CD4-positive, alpha-beta T cell (primary cell): ENCODE results near the gene CDK5RAP2. TPM values are rescaled to one million over a fixed set of nuclear protein-coding genes. Genes with fewer than 3 reads are reported as not detected.

Experiments
- ATAC-seq: fragments of 200-7000 bp; cut with Tn5 transposase; one replicate; pipeline ENCODE4 v1.10.0; 2022; ENCODE audit warnings: mild to moderate bottlenecking; ENCODE audit not compliant: poor library complexity
- CTCF ChIA-PET: fragments of 350-600 bp; sonication (Branson Sonifier 250); formaldehyde crosslinking; loops from one replicate; lab custom pipeline; 2021; ENCODE audit warnings: antibody characterized with exemption, inconsistent platforms; lab: Charles Lee
- POLR2A ChIA-PET: fragments of 350-600 bp; sonication (Branson Sonifier 250); formaldehyde crosslinking; loops from one replicate; lab custom pipeline; 2021; ENCODE audit warnings: antibody characterized with exemption, inconsistent platforms; lab: Charles Lee
- DNase-seq, 14 experiments: peaks; one replicate each; pipeline ENCODE4 v3.0.0-alpha.2; 2013 to 2020; ENCODE audit warnings: mixed read lengths in 2 of 14
- H3K27ac ChIP-seq, 2 donors: one replicate each; pipeline versions ENCODE4 v1.5.1 to v1.7.0; 2013; ENCODE audit warnings: low read length in 2 of 2, low read depth in 1 of 2, mild to moderate bottlenecking in 1 of 2
- H3K27me3 ChIP-seq, 2 experiments: 1 replicate in 1 of 2; 2 replicates in 1 of 2; pipeline versions ENCODE4 v1.6.1 to v1.7.0; 2013; ENCODE audit warnings: low read length in 2 of 2, control low read depth in 1 of 2, mild to moderate bottlenecking in 1 of 2, moderate library complexity in 1 of 2; ENCODE audit not compliant: insufficient read depth in 2 of 2, control insufficient read depth in 1 of 2
- H3K36me3 ChIP-seq: one replicate; pipeline ENCODE4 v1.6.1; 2013; ENCODE audit warnings: low read length, control low read depth; ENCODE audit not compliant: insufficient read depth
- H3K4me1 ChIP-seq: one replicate; pipeline ENCODE4 v1.6.1; 2013; ENCODE audit warnings: low read length, control low read depth; ENCODE audit not compliant: insufficient read depth
- H3K4me3 ChIP-seq: one replicate; pipeline ENCODE4 v1.5.1; 2013; ENCODE audit warnings: mild to moderate bottlenecking, low read length, moderate library complexity
- H3K9me3 ChIP-seq, 2 experiments: 1 replicate in 1 of 2; 2 replicates in 1 of 2; pipeline versions ENCODE4 v1.6.1 to v1.7.0; 2013; ENCODE audit warnings: low read length in 2 of 2, mild to moderate bottlenecking in 2 of 2, control low read depth in 1 of 2, moderate library complexity in 1 of 2; ENCODE audit not compliant: control insufficient read depth in 1 of 2, insufficient read depth in 1 of 2
- H3K27ac Mint-ChIP-seq: one replicate; pipeline ENCODE4 v1.8.0; 2020; ENCODE audit warnings: mixed read lengths
- H3K27me3 Mint-ChIP-seq: one replicate; pipeline ENCODE4 v1.8.0; 2021; ENCODE audit warnings: mixed read lengths
- H3K36me3 Mint-ChIP-seq: one replicate; pipeline ENCODE4 v1.8.0; 2021; ENCODE audit warnings: low read depth, mixed read lengths
- H3K4me1 Mint-ChIP-seq: one replicate; pipeline ENCODE4 v1.8.0; 2021; ENCODE audit warnings: low read depth, mixed read lengths
- H3K4me3 Mint-ChIP-seq: one replicate; pipeline ENCODE4 v1.8.0; 2020; ENCODE audit warnings: mild to moderate bottlenecking, mixed read lengths
- H3K9me3 Mint-ChIP-seq: one replicate; pipeline ENCODE4 v1.8.0; 2020; ENCODE audit warnings: mixed read lengths
- CTCF ChIP-seq: fragments of 200-600 bp; IDR thresholded peaks from one replicate; pipeline ENCODE4 v1.8.0; 2022; ENCODE audit warnings: antibody characterized with exemption, mild to moderate bottlenecking
- intact Hi-C, 2 experiments: fragments of 100-400 bp; cut with DNase I in 1 of 2; cut with micrococcal nuclease in 1 of 2; formaldehyde crosslinking; loops; one replicate each; pipeline versions ENCODE4 v1.15.1 to v1.9.0; 2023 to 2025; cut with DNase I, micrococcal nuclease
- total RNA-seq, 174 experiments: library from RNA in 2 of 174; stranded (reverse) in 2 of 174; gene quantifications; one replicate each; pipeline ENCODE4 v1.2.3 and lab custom pipeline; 2021 to 2026

The CDK5RAP2 gene
- total RNA-seq, 2 experiments from 2014 or later = 55.0 to 56.0 TPM

- CTCF ChIA-PET = interaction anchor here (0.7 kb wide), 1 partner anchor 9 kb away, joined by 3 read pairs; no protein-coding TSS in a partner anchor
- no peak overlapping the region for H3K27ac Mint-ChIP-seq
- H3K27me3 Mint-ChIP-seq = no peaks in the 10 kb centered on the region
- no peak overlapping the region for H3K4me3 Mint-ChIP-seq
- H3K27ac ChIP-seq = no peak overlapping the region
- H3K4me1 Mint-ChIP-seq = no peaks in the 10 kb centered on the region
- ATAC-seq (no peak), DNase-seq (no peak)
- no peaks in the 10 kb centered on the region for H3K9me3 ChIP-seq
- peaks cover 66% of the 10 kb centered on the region for H3K36me3 ChIP-seq
- H3K36me3 Mint-ChIP-seq = peaks cover 97% of the 10 kb centered on the region
- no peak overlapping the region for H3K4me3 ChIP-seq
- intact Hi-C loops = no loop called here
- POLR2A ChIA-PET = no interaction called here
- no peak for TF ChIP-seq CTCF
- no peaks in the 10 kb centered on the region for H3K9me3 Mint-ChIP-seq
- no peaks in the 10 kb centered on the region for H3K27me3 ChIP-seq
- no peaks in the 10 kb centered on the region for H3K4me1 ChIP-seq
Observed at GRCh38 chr9:120485788-120486187, 94.2 kb downstream of the CDK5RAP2 start.

GRCh38 chr9:120484162-120484561 lies 95.8 kb downstream of the CDK5RAP2 start:
- TF ChIP-seq CTCF = no peak
- Histone ChIP-seq H3K4me3 (no peak overlapping the region), H3K9me3 (no peaks in the 10 kb centered on the region), H3K36me3 (peaks cover 57% of the 10 kb centered on the region), H3K4me1 (no peaks in the 10 kb centered on the region), H3K27me3 (no peaks in the 10 kb centered on the region), H3K27ac (no peak overlapping the region)
- ATAC-seq (no peak), DNase-seq (no peak)
- intact Hi-C loops = no loop called here
- Mint-ChIP-seq H3K27me3 (no peaks in the 10 kb centered on the region), H3K27ac (no peak overlapping the region), H3K36me3 (peaks cover 91% of the 10 kb centered on the region), H3K4me3 (no peak overlapping the region), H3K4me1 (no peaks in the 10 kb centered on the region), H3K9me3 (no peaks in the 10 kb centered on the region)
- ChIA-PET POLR2A (no interaction called here), CTCF (no interaction called here)

GRCh38 chr9:120482424-120483186 lies 97.4 kb downstream of the CDK5RAP2 start:
- peaks cover 51% of the 10 kb centered on the region for H3K36me3 ChIP-seq
- H3K4me3 ChIP-seq = no peak overlapping the region
- Mint-ChIP-seq H3K27me3 (no peaks in the 10 kb centered on the region), H3K4me3 (no peak overlapping the region), H3K27ac (no peak overlapping the region), H3K36me3 (peaks cover 90% of the 10 kb centered on the region), H3K9me3 (no peaks in the 10 kb centered on the region), H3K4me1 (no peaks in the 10 kb centered on the region)
- ChIA-PET CTCF (no interaction called here), POLR2A (no interaction called here)
- no peak for ATAC-seq
- no peaks in the 10 kb centered on the region for H3K27me3 ChIP-seq
- intact Hi-C loops = no loop called here
- no peaks in the 10 kb centered on the region for H3K9me3 ChIP-seq
- no peaks in the 10 kb centered on the region for H3K4me1 ChIP-seq
- no peak overlapping the region for H3K27ac ChIP-seq
- TF ChIP-seq CTCF = no peak
- DNase-seq = no peak
